ENCODE results near the gene HOXC12. TPM values are rescaled to one million over a fixed set of nuclear protein-coding genes. Genes with fewer than 3 reads are reported as not detected.

The HOXC12 gene
- total and polyA plus RNA-seq, 4 donors, result not detected

DNA sequence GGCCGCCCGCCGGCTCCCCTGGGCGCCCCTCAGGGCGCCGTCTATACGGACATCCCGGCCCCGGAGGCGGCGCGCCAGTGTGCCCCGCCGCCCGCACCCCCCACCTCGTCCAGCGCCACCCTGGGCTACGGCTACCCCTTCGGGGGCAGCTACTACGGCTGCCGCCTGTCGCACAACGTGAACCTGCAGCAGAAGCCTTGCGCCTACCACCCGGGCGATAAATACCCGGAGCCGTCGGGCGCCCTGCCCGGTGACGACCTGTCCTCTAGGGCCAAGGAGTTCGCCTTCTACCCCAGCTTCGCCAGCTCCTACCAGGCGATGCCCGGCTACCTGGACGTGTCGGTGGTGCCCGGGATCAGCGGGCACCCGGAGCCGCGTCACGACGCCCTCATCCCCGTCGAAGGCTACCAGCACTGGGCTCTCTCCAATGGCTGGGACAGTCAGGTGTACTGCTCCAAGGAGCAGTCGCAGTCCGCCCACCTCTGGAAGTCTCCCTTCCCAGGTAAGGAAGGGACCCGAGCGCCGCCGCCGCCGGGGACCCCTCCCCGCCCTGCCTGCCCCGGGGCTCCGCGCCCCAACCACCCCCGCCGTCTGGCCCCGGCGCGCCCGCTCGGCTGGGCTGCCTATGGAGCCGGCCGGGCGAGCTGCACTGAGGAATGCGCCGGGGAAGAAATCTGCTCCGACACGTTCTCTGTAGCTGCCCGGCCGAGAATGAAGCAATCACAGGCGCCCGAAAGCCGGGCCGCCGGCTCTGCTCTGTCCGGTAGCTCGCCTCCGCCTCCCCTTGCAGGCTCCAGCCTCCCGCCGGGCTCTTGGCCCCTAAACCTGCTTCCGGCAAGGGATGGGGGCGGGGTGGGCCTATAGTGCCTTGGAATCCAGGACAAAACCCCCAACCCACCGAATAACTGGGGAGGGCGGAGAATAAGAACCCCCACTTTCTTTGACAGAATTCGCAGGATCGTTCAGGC, 15.3 kb upstream of the HOXC12 start (continued):
- TF ChIP-seq REST (IDR thresholded peaks at IDR 0.05), result no peak
- TF ChIP-seq RAD21 (IDR thresholded peaks at IDR 0.05), result no peak
- TF ChIP-seq TAF1 (conservative IDR thresholded peaks at IDR 0.05), result no peak
- TF ChIP-seq SP1 (IDR thresholded peaks at IDR 0.05), result no peak
- no peak for TF ChIP-seq HNF4A (conservative IDR thresholded peaks at IDR 0.05)
- no peak for TF ChIP-seq EGR1 (IDR thresholded peaks at IDR 0.05; ENCODE audit: low read depth in 2 of 2)
- TF ChIP-seq RXRA (IDR thresholded peaks at IDR 0.05), result no peak

DNA sequence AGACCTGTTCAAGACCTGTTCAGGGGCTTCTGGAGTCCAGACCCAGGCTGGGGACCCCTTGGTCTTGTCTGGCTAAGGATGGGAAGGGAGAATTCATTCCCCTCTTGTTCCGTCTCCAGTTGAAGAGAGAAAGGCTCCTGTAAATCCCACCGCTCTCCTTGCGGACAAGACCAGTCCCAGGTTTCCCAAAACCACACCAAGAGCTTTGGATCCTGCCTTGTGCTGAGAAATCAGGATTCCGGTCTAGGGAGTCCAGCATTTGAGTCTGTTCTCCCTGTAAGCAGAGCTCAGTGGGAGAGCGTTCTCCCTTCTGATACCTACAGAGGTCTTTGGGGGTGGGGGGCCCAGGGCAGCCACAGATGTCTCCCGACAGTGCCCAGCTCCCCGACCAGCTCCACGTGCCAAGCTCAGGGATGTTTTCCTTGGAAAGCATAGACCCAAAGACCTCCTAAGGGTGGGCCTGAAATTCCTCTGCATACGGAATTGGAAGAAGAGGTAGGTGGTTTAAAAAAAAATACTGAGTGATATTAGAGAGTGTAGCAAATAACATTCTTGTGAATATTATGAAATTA, 14.2 kb upstream of the HOXC12 start:
- H3K9ac ChIP-seq (ENCODE audit: low read depth in 1 of 2, low read length in 2 of 2), result no peak overlapping the region
- TF ChIP-seq JUND (IDR thresholded peaks at IDR 0.05) (no peak), RAD21 (IDR thresholded peaks at IDR 0.05) (no peak)
- H3K4me3 ChIP-seq (ENCODE audit: low read depth in 1 of 3, low read length in 3 of 3), result no peak overlapping the region
- peaks cover 13 to 36% (median 21%) of the 10 kb centered on the region in 4 donors for H3K27me3 ChIP-seq (ENCODE audit: control insufficient read depth in 4 of 4, insufficient read depth in 4 of 4, low read length in 3 of 4)
- no peaks in the 10 kb centered on the region for H3K36me3 ChIP-seq (ENCODE audit: control insufficient read depth in 4 of 4, insufficient read depth in 3 of 4, low read depth in 1 of 4, low read length in 3 of 4)
- peaks cover 0 to under 1% (median 0%) of the 10 kb centered on the region in 4 donors for H3K4me1 ChIP-seq (ENCODE audit: control insufficient read depth in 4 of 4, insufficient read depth in 4 of 4, low read length in 3 of 4)
- H3K9me3 ChIP-seq (ENCODE audit: control insufficient read depth in 4 of 4, low read length in 3 of 4), result no peaks in the 10 kb centered on the region
- no peak overlapping the region for H3K27ac ChIP-seq (ENCODE audit: low read depth in 1 of 2, low read length in 2 of 2)
- DNase-seq (ENCODE audit: low spot score), result no peak
- 11% methylated on average over 9 of the region's 9 CpGs for WGBS

GRCh38 chr12:53941187-53941586, 13.5 kb upstream of the HOXC12 start:
- no peak overlapping the region for H3K9ac ChIP-seq (ENCODE audit: low read depth in 1 of 2, low read length in 2 of 2)
- H3K4me1 ChIP-seq (ENCODE audit: control insufficient read depth in 4 of 4, insufficient read depth in 4 of 4, low read length in 3 of 4), result no peaks in the 10 kb centered on the region
- no peak overlapping the region for H3K27ac ChIP-seq (ENCODE audit: low read depth in 1 of 2, low read length in 2 of 2)
- no peak for DNase-seq (ENCODE audit: low spot score)
- peaks cover 13 to 39% (median 23%) of the 10 kb centered on the region in 4 donors for H3K27me3 ChIP-seq (ENCODE audit: control insufficient read depth in 4 of 4, insufficient read depth in 4 of 4, low read length in 3 of 4)
- no peak overlapping the region for H3K4me3 ChIP-seq (ENCODE audit: low read depth in 1 of 3, low read length in 3 of 3)
- TF ChIP-seq NR2F2 (IDR thresholded peaks at IDR 0.05), result no peak
- no peak for TF ChIP-seq ATF3 (IDR thresholded peaks at IDR 0.05)
- TF ChIP-seq, protein P1, sequence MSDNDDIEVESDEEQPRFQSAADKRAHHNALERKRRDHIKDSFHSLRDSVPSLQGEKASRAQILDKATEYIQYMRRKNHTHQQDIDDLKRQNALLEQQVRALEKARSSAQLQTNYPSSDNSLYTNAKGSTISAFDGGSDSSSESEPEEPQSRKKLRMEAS (IDR thresholded peaks at IDR 0.05), result no peak
- no peak for TF ChIP-seq JUND (IDR thresholded peaks at IDR 0.05)
- no peak for TF ChIP-seq RXRA (IDR thresholded peaks at IDR 0.05)
- no peak for TF ChIP-seq RAD21 (IDR thresholded peaks at IDR 0.05)
- TF ChIP-seq, protein P2, sequence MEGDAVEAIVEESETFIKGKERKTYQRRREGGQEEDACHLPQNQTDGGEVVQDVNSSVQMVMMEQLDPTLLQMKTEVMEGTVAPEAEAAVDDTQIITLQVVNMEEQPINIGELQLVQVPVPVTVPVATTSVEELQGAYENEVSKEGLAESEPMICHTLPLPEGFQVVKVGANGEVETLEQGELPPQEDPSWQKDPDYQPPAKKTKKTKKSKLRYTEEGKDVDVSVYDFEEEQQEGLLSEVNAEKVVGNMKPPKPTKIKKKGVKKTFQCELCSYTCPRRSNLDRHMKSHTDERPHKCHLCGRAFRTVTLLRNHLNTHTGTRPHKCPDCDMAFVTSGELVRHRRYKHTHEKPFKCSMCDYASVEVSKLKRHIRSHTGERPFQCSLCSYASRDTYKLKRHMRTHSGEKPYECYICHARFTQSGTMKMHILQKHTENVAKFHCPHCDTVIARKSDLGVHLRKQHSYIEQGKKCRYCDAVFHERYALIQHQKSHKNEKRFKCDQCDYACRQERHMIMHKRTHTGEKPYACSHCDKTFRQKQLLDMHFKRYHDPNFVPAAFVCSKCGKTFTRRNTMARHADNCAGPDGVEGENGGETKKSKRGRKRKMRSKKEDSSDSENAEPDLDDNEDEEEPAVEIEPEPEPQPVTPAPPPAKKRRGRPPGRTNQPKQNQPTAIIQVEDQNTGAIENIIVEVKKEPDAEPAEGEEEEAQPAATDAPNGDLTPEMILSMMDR (IDR thresholded peaks at IDR 0.05; ENCODE audit: low read depth, low read length, missing input control), result no peak
- no peak for TF ChIP-seq FOXA1 (IDR thresholded peaks at IDR 0.05)
- TF ChIP-seq TAF1 (conservative IDR thresholded peaks at IDR 0.05), result no peak
- no peaks in the 10 kb centered on the region for H3K36me3 ChIP-seq (ENCODE audit: control insufficient read depth in 4 of 4, insufficient read depth in 3 of 4, low read depth in 1 of 4, low read length in 3 of 4)
- H3K9me3 ChIP-seq (ENCODE audit: control insufficient read depth in 4 of 4, low read length in 3 of 4), result no peaks in the 10 kb centered on the region

All from liver (tissue), 9 donors.